Measurements from ENCODE around the gene ERLIN1. TPM values are rescaled to one million over a fixed set of nuclear protein-coding genes. Genes with fewer than 3 reads are reported as not detected.

ERLIN1 gene
- total RNA-seq, 1 donor from 2014 or later = 18.1 TPM

GRCh38 chr10:100174699-100175677 lies 10.8 kb downstream of the ERLIN1 start:
- intact Hi-C loops (cut with micrococcal nuclease) = no loop called here

GRCh38 chr10:100173035-100173434 lies 12.8 kb downstream of the ERLIN1 start:
- intact Hi-C loops (cut with micrococcal nuclease) = no loop called here

- intact Hi-C loops (cut with micrococcal nuclease) = no loop called here
Observed at GRCh38 chr10:100172349-100172748, 13.5 kb downstream of the ERLIN1 start.

GRCh38 chr10:100168313-100168643 lies 17.6 kb downstream of the ERLIN1 start:
- intact Hi-C loops (cut with micrococcal nuclease) = no loop called here

- intact Hi-C loops (cut with micrococcal nuclease) = no loop called here
Observed at GRCh38 chr10:100167553-100168312, 18.1 kb downstream of the ERLIN1 start.

GRCh38 chr10:100163704-100164621 lies 21.9 kb downstream of the ERLIN1 start:
- intact Hi-C loops (cut with micrococcal nuclease) = no loop called here

GRCh38 chr10:100162696-100163095 lies 23.1 kb downstream of the ERLIN1 start:
- intact Hi-C loops (cut with micrococcal nuclease) = no loop called here

GRCh38 chr10:100158044-100158805 lies 27.6 kb downstream of the ERLIN1 start:
- intact Hi-C loops (cut with micrococcal nuclease) = no loop called here

- intact Hi-C loops (cut with micrococcal nuclease) = no loop called here
Observed at GRCh38 chr10:100157156-100157555, 28.7 kb downstream of the ERLIN1 start.

- intact Hi-C loops (cut with micrococcal nuclease) = no loop called here
Observed at GRCh38 chr10:100155936-100156335, 29.9 kb downstream of the ERLIN1 start.

- intact Hi-C loops (cut with micrococcal nuclease) = no loop called here
Observed at GRCh38 chr10:100154666-100155065, 31.2 kb downstream of the ERLIN1 start.

GRCh38 chr10:100153239-100153825 lies 32.5 kb downstream of the ERLIN1 start:
- intact Hi-C loops (cut with micrococcal nuclease) = no loop called here

GRCh38 chr10:100151723-100152300 lies 34.0 kb downstream of the ERLIN1 start:
- intact Hi-C loops (cut with micrococcal nuclease) = no loop called here

GRCh38 chr10:100148353-100149211 lies 37.2 kb downstream of the ERLIN1 start:
- intact Hi-C loops (cut with micrococcal nuclease) = no loop called here

- intact Hi-C loops (cut with micrococcal nuclease) = no loop called here
Observed at GRCh38 chr10:100146875-100147650, 38.8 kb downstream of the ERLIN1 start.

GRCh38 chr10:100146398-100146797 lies 39.4 kb downstream of the ERLIN1 start:
- intact Hi-C loops (cut with micrococcal nuclease) = no loop called here

GRCh38 chr10:100143756-100144155 lies 42.1 kb downstream of the ERLIN1 start:
- intact Hi-C loops (cut with micrococcal nuclease) = no loop called here

- intact Hi-C loops (cut with micrococcal nuclease) = no loop called here
Observed at GRCh38 chr10:100141446-100142087, 44.3 kb downstream of the ERLIN1 start.
